HG02852 (cell line): ENCODE measurements around the gene HS6ST3.
"Not testable (repeated sequence)": the region's sequence is repeated elsewhere in the genome, so short reads cannot be mapped to it uniquely, and the experiment has no call there.

Source experiments
- ATAC-seq: cut with Tn5 transposase; IDR thresholded peaks from one replicate; pipeline ENCODE4 v1.9.1; 2021; ENCODE audit warnings: mild to moderate bottlenecking, moderate library complexity; ENCODE audit not compliant: unreplicated experiment

HS6ST3 gene

DNA sequence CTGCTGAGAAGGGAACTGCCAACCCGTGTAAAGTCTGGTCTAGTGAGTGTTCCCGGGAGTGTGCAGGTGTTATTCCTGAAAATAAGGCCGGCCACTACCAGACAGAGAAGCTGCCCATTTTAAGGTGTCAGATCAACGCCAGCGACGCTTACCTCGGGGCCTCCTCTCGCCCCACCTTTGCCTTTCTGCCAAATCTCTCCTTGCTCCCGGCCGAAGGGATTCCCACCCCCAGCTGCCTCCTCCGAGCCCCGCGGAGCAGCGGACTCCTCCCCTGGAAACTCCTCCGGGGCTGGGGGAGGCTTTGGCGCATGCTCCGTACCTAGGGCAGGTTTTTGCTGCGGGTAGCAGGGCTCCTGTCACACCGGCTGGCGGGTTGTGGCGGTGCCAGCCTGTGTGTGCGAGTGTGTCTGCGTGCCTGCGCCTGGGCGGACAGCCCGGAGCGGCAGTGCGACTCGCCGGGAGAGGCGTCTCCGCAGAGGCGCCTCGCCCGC lies at the start of gene HS6ST3:
Gene HS6ST3 (plus strand): TSS at position 359 of the 491 bp plus-strand sequence.
- ATAC-seq = peak; percentile 48

DNA sequence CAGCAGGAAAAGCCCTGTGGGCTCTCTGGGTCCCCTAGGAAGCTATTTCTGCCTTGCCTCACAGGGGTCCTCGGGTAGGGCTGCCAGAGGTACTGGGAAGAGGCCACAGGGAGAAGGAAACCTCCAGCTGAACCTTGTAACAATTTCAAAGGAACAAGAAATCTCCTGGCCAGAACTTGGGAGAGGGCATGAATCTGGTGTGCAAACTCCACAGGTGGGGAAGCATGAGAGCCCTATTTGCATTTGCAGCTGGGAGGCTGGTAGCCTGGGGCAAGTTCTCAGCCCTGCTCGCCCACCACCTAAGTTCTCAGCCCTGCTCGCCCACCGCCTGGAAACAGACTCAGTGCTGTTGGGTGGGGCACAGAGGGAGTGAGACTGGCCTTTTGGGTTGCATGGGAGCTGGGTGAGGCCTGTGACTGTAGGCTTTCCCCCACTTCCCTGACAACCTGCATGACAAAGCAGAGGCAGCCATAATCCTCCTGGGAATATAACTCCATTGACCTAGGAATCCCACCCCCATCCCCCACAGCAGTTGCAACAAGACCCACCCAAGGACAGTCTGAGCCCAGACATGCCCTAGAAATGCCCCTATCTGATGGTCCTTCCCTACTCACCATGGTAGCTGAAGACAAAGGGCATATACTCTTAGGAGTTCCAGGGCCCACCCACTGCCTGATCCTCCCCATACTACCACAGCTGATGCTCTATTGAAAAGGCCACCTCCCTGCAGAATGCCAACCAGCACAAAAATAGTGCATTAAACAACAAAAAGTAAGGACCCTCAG lies 48.4 kb upstream of the HS6ST3 start:
- no peak for ATAC-seq

DNA sequence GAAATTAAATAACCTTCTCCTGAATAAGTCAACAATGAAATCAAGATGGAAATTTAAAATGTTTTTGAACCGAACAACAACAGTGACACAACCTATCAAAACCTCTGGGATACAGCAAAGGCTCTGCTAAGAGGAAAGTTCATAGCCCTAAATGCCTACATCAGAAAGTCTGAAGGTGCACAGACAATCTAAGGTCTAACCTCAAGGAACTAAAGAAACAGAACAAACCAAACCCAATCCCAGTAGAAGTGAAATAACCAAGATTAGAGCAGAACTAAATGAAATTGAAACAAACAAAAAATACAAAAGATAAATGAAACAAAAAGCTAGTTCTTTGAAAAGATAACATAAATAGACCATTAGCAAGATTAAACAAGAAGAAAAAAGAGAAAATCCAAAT lies 45.7 kb upstream of the HS6ST3 start:
- ATAC-seq = no peak

DNA sequence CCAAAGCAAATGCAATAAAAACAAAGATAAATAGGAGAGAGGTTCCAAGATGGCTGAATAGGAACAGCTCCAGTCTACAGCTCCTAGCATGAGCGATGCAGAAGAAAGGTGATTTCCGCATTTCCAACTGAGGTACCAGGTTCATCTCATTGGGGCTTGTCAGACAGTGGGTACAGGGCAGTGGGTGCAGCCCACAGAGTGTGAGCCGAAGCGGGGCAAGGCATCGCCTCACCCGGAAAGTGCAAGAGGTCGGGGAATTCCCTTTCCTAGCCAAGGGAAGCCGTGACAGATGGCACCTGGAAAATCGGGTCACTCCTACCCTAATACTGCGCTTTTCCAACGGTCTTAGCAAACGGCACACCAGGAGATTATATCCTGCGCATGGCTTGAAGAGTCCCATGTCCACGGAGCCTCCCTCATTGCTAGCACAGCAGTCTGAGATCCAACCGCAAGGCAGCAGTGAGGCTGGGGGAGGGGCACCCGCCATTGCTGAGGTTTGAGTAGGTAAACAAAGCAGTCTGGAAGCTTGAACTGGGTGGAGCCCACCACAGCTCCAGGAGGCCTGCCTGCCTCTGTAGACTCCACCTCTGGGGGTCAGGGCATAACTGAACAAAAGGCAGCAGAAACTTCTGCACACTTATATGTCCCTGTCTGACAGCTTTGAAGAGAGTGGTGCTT lies 43.3 kb upstream of the HS6ST3 start:
- not testable (repeated sequence) for ATAC-seq

DNA sequence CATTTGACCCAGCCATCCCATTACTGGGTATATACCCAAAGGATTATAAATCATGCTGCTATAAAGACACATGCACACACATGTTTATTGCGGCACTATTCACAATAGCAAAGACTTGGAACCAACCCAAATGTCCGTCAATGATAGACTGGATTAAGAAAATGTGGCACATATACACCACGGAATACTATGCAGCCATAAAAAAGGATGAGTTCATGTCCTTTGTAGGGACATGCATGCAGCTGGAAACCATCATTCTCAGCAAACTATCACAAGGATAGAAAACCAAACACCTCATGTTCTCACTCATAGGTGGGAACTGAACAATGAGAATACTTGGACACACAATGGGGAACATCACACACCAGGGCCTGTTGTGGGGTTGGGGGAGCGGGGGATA lies 39.0 kb upstream of the HS6ST3 start:
- not testable (repeated sequence) for ATAC-seq

DNA sequence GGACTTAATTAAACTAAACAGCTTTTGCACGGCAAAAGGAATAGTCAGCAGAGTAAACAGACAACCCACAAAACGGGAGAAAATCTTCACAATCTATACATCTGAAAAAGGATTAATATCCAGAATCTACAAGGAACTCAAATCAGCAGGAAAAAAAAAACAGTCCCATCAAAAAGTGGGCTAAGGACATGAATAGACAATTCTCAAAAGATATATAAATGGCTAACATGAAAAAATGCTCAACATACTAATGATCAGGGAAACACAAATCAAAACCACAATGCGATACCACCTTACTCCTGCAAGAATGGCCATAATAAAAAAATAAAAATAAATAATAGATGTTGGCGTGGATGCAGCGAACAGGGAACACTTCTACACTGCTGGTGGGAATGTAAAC lies 38.4 kb upstream of the HS6ST3 start:
- ATAC-seq = not testable (repeated sequence)

DNA sequence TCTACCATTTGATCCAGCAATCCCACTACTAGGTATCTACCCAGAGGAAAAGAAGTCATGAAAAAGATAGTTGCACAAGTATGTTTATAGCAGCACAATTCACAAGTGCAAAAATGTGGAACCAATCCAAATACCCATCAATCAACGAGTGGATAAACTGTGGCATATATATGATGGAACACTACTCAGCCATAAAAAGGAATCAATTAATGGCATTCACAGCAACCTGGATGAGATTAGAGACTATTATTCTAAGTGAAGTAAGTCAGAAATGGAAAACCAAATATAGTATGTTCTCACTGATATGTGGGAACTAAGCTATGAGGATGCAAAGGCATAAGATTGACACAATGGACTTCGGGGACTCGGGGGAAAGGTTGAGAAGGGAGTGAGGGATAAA lies 38.0 kb upstream of the HS6ST3 start:
- not testable (repeated sequence) for ATAC-seq

DNA sequence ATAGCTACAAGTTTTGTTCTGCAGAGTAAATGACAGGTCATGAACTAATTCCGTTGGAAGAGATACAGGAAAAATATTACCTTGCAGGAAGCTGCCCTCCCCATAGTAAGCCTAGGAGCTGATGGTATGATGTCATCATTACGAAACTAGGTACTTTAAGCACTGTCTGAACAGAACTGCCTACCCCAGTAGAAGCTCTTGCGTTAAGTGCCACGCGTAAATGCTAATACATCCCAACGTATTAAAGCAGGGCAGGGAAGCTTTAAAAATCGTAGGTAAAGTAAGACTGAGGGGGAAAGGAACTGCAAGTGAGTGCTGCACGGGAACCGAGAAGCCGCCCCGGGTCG lies 37.3 kb upstream of the HS6ST3 start:
- peak; percentile 54 for ATAC-seq

DNA sequence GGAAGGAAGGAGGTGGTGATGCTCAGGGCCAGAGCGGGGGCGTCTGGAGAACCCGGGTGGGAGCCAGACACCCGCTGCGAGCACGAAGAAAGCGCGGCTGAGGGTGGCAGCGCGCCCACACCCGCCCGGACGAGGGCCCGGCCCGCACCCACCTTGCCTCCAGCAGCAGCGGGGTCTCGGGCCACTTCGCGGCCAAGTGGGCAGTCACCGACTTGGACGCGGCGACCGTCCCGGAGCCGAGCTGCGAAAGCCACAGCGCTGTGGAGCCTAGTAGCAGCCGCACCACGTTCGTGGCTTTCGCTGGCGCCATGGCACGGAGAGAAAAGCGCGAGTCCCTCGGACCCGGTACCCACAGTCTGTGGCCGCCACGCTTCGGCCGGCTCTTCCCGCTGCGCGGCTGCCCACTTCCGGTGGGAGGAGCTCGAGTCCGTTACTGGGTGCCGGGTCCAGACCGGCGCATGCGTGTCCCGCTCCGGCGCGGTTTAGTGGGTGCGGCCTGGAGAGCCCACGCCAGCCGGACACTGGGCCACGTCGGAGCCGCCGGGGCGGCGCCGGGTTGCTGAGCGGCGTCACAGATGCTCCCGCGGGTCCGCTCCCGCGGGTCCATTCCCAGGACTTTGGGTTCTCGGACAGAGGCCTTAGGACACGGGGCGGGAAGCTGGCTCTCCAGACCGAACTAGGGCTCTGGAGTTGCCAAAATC lies 36.8 kb upstream of the HS6ST3 start, which contains the start of gene UGGT2:
Gene UGGT2 (minus strand): TSS at position 399 of the 701 bp plus-strand sequence. CDS start 89 bp downstream, at position 310.
- ATAC-seq = peak; percentile 94

DNA sequence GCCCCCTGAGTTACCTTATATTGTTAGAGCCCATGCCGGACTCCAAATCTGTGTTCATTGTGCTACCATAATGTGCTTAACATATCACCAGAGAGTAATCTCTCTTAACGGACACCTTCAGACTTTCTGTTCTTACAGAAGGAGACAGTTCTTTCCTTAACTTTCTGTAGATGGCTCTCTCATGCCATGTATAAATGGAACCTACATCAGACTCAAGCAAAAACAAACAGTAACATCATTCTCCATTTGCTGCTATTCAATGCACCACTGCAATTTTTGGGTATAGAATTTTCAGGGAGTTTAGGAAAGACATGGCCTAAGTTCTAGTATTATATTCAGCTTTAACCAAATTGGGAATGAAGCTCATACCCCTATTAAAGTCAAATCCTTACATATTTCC lies 24.1 kb upstream of the HS6ST3 start:
- no peak for ATAC-seq

DNA sequence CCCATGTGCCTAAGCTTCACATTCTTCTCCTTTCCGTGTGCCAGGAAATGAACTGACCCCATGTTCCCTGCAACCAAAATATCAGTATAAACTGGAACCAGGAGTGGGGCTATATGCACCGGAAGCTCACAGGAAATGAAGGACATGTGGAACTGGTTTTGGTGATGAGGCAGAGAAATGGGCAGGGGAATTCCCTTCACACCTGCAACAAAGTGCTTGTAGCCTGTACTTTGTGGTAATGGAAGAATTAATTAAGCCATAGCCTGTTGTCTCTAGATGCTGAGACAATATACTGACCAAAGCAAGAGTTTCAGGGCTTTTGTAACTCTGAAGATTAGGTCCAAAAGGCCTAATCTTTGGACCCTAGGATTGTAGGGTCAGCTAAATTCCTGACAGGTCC lies 21.2 kb upstream of the HS6ST3 start:
- ATAC-seq = no peak

DNA sequence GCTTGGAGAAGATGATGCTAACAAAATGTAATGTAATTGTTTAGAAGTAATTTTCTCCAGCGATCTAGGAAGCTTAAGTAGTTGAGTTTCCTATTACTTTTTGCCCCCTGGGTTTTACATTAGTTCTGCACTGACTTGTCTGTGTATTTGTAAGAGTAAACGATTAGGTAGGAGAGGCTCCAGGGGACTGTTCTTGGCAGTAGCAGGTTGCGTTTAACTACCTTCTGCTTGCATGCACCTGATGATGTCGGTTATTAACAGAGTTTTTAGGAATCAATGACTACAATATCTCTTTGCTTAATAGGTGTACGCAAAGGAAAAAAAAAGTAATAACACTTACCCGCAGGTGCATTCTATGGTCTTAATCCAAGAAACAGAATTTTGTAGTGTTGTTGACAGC lies 18.4 kb upstream of the HS6ST3 start:
- ATAC-seq = no peak

DNA sequence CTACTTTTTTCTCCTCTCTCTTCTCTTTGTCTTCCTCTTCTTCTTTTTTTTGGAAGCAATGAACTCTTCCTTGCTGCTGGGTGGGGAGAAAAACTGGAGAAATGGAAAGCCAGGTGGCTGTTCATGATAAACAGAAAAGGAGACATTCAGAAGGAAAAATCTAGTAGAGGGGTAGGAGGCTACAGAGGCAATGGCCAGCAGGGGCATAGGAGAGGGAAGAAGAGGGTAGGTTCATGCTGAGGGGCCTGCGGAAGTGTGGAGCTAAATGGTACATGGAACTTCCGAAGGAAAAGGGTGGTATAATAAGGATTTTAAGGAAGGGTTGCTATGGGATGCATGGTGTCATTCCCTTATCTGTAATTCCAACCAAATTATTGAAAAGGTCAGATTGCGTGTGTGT lies 17.5 kb upstream of the HS6ST3 start:
- no peak for ATAC-seq

DNA sequence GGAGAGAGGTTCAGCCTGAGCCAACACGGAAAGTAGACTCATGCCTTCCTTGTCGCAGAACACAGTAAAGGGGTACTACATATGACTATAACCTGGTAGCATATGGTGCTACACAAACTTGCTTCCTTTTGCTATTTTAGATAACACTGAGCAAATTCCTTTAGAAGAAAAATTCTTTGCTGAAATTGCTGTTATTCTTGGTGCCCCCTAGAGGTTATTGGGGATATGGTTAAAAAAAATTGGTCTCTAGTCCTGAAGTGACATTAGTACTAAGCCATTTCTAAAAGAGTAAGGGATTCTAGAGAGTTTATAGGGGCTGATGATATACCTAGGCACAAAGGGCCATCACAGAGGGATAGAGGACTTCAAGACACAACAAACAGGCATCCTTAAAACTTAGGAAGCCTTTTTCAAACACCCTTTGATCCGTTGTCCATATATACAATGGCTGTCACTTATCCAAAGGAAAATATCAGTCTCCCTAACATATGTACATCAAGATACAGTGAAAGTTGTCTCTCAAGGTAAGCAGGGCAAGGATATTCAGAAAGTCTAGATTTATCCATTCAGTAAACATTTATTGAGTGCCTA lies 13.9 kb upstream of the HS6ST3 start:
- peak; percentile 55 for ATAC-seq

DNA sequence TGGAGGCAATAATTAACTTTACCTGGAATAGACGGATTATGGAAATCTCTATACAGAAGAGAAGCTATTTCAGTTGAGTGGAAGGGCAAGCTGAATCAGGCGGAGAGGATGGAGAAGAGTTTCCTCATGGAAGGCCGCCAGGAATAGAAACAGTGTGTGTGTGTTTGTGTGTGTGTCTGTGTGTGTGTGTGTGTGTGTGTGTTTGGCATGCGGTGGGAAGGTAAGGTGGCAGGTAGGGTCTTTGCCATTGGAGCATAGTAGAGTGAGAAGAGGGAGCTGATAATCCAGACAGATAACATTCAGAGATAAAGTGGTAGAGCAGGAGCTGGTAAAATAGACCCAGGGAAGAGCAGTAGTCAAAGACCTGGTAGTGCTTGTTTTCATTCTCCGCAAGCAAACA lies 9.2 kb upstream of the HS6ST3 start:
- ATAC-seq = no peak

DNA sequence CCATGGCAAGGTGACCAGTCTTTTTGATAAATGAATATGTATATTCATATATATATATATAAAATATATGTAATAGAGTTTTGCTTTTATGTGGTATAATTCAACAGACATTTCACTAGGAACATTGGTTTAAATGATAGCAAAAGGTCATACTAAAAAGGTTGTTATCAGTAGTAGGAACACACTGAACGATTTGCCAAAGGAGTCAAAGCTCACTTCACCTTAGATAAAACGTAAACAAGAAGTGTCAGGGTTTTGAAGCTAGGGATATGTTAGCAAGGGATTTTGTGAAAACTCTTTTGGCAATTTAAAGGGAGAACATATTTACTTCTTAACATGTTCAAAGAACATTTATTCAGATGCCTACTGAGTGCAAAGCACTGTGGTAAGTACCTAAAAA lies 8.0 kb upstream of the HS6ST3 start:
- no peak for ATAC-seq

DNA sequence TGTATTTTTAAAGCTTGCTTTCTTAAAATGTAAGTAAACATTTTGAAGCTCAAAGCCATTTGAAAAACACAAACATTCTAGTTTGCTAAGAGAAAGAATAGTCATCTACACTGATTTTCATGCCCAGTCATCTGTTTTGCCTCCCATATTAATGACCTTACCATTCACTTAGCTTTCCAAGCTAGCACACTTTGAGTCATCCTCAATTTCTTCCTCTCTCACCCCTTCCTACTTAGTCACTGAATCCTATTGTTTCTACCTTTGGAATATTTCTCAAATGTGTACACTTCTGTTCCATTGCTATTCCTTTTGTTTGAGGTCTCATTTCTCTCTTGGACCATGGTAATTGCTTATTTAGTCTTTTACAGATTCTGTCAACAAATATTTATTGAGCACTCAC lies 7.3 kb upstream of the HS6ST3 start:
- ATAC-seq = no peak

DNA sequence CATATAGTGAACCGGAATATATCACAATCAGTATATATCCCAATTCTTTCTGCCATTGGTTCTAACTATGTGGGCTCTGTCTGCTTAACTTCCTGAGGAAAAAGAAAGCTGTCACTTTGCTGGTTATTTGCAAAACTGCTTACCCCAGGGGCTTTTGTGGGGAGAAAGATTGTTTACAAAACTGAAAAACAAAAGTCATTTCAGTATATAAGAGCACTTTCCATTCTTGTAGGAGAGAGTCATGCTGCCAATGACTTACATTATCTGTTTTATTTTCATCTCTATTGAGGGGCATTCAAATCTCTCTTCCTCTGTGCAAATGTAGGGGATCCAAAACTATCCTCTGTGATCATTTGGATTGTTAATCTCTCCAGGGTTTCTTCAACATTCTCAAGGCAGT lies 3.2 kb upstream of the HS6ST3 start:
- ATAC-seq = no peak

DNA sequence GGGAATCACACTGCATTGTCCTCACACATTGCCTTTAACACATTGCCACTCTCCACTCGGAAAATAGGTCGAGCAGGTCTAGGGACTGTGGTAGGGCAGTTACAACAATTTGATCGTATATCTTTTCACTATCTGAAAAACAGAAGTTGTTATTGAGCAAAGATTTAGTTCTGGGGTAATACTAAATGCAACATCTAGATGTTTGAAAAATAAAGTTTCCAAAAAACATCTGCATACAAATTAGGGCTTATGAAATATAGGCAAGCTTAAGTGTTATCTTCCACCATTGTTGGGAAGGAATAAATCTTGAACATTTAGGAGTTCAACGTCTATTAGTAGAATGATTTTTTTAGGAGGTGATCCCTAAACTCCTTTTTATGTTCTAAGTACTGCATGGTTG lies 768 bp upstream of the HS6ST3 start:
- no peak for ATAC-seq

DNA sequence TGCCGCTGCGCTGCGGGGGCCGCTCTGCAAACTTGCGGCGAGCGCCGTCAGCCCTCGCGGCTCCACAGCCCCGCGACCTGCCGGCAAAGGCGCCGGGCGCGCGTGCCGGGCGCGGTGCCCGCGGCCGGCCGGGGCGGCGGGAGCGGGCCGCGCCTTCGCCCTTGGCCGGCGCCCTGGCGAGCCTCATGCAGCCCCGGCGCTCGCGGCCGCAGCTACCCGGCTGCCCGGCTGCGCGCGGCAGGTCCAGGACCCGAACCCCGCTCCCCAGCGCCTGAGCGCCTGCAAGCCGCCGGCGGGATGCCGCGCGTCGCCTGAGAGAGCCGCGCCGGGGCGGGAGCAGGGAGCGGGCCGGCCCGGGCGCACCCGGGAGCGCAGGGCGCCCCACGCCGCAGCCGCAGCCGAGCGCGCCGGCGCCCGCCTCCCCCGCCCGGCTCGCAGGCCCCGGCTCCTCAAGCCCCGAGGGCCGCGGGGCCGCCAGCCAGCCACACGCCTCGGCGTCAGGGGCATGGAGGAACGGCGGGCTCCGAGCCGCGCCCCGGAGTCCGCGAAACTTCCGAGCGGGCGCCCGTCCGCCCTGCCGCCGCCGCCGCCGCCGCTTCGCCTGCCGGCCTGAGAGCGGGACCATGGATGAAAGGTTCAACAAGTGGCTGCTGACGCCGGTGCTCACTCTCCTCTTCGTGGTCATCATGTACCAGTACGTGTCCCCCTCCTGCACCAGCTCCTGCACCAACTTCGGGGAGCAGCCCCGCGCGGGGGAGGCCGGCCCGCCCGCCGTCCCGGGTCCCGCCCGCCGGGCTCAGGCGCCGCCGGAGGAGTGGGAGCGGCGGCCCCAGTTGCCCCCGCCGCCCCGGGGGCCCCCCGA lies 564 bp downstream of the HS6ST3 start:
- ATAC-seq = peak; percentile 54
